GM10248 (cell line): ENCODE data around the gene OR10C1.

Experiments
- CTCF ChIA-PET: fragments of 300-600 bp; sonication (Branson Sonifier 250); formaldehyde crosslinking; extraction: SDS; loops from one replicate; lab custom pipeline; 2021; ENCODE audit warnings: antibody characterized with exemption; lab: Yijun Ruan, JAX
- POLR2A ChIA-PET: fragments of 350-650 bp; sonication (Branson Sonifier 250); formaldehyde crosslinking; extraction: SDS; loops from one replicate; lab custom pipeline; 2020; ENCODE audit warnings: antibody characterized with exemption; lab: Yijun Ruan, JAX
- DNase-seq: peaks from one replicate; pipeline ENCODE4 v3.0.0; 2012; ENCODE audit errors: extremely low spot score
- TF ChIP-seq, protein P1 (sequence below): IDR thresholded peaks from 2 replicates; pipeline ENCODE4 v1.5.1; 2012; ENCODE audit warnings: mild to moderate bottlenecking, low read depth; ENCODE audit errors: extremely low read depth, missing control alignments, control extremely low read depth

OR10C1 gene, protein sequence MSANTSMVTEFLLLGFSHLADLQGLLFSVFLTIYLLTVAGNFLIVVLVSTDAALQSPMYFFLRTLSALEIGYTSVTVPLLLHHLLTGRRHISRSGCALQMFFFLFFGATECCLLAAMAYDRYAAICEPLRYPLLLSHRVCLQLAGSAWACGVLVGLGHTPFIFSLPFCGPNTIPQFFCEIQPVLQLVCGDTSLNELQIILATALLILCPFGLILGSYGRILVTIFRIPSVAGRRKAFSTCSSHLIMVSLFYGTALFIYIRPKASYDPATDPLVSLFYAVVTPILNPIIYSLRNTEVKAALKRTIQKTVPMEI

GRCh38 chr6:29439006-29439405, at the start of gene OR10C1:
OR10C1 (plus strand) TSS chr6:29439306; CDS start chr6:29440016, 710 bp downstream.
- ChIA-PET POLR2A (no interaction called here), CTCF (interaction anchor here (1.1 kb wide), 1 partner anchor 8 kb away, joined by 3 read pairs; no protein-coding TSS in a partner anchor)
- no peak for DNase-seq
- TF ChIP-seq, protein P1, sequence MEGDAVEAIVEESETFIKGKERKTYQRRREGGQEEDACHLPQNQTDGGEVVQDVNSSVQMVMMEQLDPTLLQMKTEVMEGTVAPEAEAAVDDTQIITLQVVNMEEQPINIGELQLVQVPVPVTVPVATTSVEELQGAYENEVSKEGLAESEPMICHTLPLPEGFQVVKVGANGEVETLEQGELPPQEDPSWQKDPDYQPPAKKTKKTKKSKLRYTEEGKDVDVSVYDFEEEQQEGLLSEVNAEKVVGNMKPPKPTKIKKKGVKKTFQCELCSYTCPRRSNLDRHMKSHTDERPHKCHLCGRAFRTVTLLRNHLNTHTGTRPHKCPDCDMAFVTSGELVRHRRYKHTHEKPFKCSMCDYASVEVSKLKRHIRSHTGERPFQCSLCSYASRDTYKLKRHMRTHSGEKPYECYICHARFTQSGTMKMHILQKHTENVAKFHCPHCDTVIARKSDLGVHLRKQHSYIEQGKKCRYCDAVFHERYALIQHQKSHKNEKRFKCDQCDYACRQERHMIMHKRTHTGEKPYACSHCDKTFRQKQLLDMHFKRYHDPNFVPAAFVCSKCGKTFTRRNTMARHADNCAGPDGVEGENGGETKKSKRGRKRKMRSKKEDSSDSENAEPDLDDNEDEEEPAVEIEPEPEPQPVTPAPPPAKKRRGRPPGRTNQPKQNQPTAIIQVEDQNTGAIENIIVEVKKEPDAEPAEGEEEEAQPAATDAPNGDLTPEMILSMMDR: no peak

- POLR2A ChIA-PET: no interaction called here
- no peak for DNase-seq
- TF ChIP-seq, protein P1: no peak
- CTCF ChIA-PET: no interaction called here
Observed at GRCh38 chr6:29395331-29395730, 43.8 kb upstream of the OR10C1 start, which contains the start of gene OR12D2. OR12D2 (plus strand) TSS chr6:29395631; CDS start chr6:29396700, 1,069 bp downstream.

DNA sequence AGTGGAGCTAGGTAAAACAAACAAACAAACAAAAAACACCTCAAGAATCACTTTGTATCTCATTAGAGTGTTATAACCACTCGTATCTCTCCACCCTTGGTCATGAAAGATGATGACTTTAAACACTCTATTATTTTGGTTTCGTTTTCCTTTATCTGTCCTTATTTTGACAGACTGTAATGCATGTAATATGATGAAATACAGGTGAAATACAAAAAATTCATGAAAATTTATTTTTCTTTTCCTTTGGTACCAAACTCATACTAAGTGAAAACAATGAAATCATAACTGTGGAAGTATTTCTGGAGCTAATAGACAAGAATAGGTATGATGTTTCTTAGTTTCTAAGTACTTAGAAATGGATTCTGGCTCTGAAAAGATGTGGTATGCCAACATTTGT, 39.6 kb upstream of the OR10C1 start:
- no peak for DNase-seq

GRCh38 chr6:29403801-29404200, 35.3 kb upstream of the OR10C1 start:
- TF ChIP-seq, protein P1: no peak
- CTCF ChIA-PET: no interaction called here
- POLR2A ChIA-PET: no interaction called here
- DNase-seq: no peak

More for the DNA sequence above, 39.6 kb upstream of the OR10C1 start:
- POLR2A ChIA-PET: no interaction called here
- CTCF ChIA-PET: interaction anchor here (1.1 kb wide), 1 partner anchor 10 kb away, joined by 3 read pairs; no protein-coding TSS in a partner anchor
- TF ChIP-seq, protein P1: no peak

DNA sequence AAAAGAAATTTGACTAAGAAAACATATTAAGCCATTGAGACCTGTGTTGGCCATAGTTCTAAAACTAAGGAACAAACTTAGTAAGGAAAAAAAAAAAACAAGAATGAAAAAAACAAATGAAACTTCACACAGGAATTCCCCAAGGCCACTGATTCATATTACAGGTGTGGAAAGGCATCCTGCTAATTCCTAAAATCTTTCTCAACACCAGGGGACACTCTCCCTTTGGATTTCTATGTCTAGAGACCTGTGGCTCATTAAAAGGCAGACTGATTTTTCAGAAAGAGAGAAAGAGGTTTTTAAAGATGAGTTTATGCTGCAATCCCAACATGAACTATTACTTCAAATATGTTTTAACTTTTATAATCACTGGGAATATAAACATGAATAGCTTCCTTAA, 24.5 kb upstream of the OR10C1 start, which contains the start of gene OR12D1:
Gene OR12D1 (plus strand): TSS at position 341 of the 400 bp plus-strand sequence.
- CTCF ChIA-PET: interaction anchor here (1.0 kb wide), 1 partner anchor 15 kb away, joined by 3 read pairs; no protein-coding TSS in a partner anchor
- TF ChIP-seq, protein P1: no peak
- no peak for DNase-seq
- POLR2A ChIA-PET: no interaction called here

GRCh38 chr6:29419516-29419915, 19.6 kb upstream of the OR10C1 start:
- no peak for DNase-seq
- TF ChIP-seq, protein P1: no peak
- CTCF ChIA-PET: no interaction called here

More at GRCh38 chr6:29419516-29419915, 19.6 kb upstream of the OR10C1 start:
- POLR2A ChIA-PET: no interaction called here
